Immature natural killer cell (primary cell): ENCODE measurements around the gene CPNE1. TPM values are rescaled to one million over a fixed set of nuclear protein-coding genes. Genes with fewer than 3 reads are reported as not detected.
"Not testable (repeated sequence)": the region's sequence is repeated elsewhere in the genome, so short reads cannot be mapped to it uniquely, and the experiment has no call there.

Experiments used
- DNase-seq, 3 donors: peaks; one replicate each; pipeline ENCODE4 v3.0.0; 2022; ENCODE audit warnings: mixed read lengths in 1 of 3
- H3K27ac Mint-ChIP-seq, 6 donors: one replicate each; pipeline ENCODE4 v1.8.0; 2020; ENCODE audit warnings: mixed read lengths in 6 of 6, mild to moderate bottlenecking in 5 of 6, inconsistent platforms in 4 of 6, moderate library complexity in 3 of 6
- H3K27me3 Mint-ChIP-seq, 3 donors: one replicate each; pipeline ENCODE4 v1.8.0; 2020 to 2021; ENCODE audit warnings: low read depth in 3 of 3, mild to moderate bottlenecking in 3 of 3, mixed read lengths in 3 of 3, moderate library complexity in 3 of 3, inconsistent platforms in 1 of 3
- H3K36me3 Mint-ChIP-seq, 3 donors: one replicate each; pipeline ENCODE4 v1.8.0; 2020; ENCODE audit warnings: mixed read lengths in 3 of 3, inconsistent platforms in 2 of 3, mild to moderate bottlenecking in 2 of 3
- H3K4me1 Mint-ChIP-seq, 2 donors: one replicate each; pipeline ENCODE4 v1.8.0; 2020; ENCODE audit warnings: inconsistent platforms in 2 of 2, mild to moderate bottlenecking in 2 of 2, mixed read lengths in 2 of 2, moderate library complexity in 1 of 2
- H3K4me3 Mint-ChIP-seq, 5 donors: one replicate each; pipeline ENCODE4 v1.8.0; 2020; ENCODE audit warnings: mild to moderate bottlenecking in 5 of 5, mixed read lengths in 5 of 5, inconsistent platforms in 3 of 5, moderate library complexity in 3 of 5
- H3K9me3 Mint-ChIP-seq, 6 donors: one replicate each; pipeline ENCODE4 v1.8.0; 2020; ENCODE audit warnings: mild to moderate bottlenecking in 6 of 6, mixed read lengths in 6 of 6, inconsistent platforms in 4 of 6, moderate library complexity in 3 of 6
- polyA plus RNA-seq, 3 donors: library from polyadenylated mRNA; unstranded; fragments of 300-500 nt; fragmentation: Illumina TruSeq; gene quantifications; one replicate each; pipeline ENCODE4 v1.2.3, GENCODE V29; 2021

The CPNE1 gene
- polyA plus RNA-seq, 3 donors from 2014 or later: 445 to 490 (median 454) TPM

- H3K36me3 Mint-ChIP-seq: peaks cover 17 to 36% (median 32%) of the 10 kb centered on the region in 3 donors
- H3K27ac Mint-ChIP-seq: peak overlapping the region; percentile 36 to 89 (median 78)
- peaks cover 30 to 64% of the 10 kb centered on the region in 2 donors for H3K4me1 Mint-ChIP-seq
- peaks cover 17 to 64% (median 54%) of the 10 kb centered on the region in 3 donors for H3K27me3 Mint-ChIP-seq
- DNase-seq: peak in 2 of 3 donors; percentile 9 to 14
- H3K4me3 Mint-ChIP-seq: peak overlapping the region in 1 of 5 donors; percentile 9
- H3K9me3 Mint-ChIP-seq: no peaks in the 10 kb centered on the region
These were observed 38.4 kb upstream of the CPNE1 start for GRCh38 chr20:35702824-35703695.

GRCh38 chr20:35702051-35702823 is 37.5 kb upstream of the CPNE1 start:
- Mint-ChIP-seq H3K36me3 (peaks cover 17 to 36% (median 32%) of the 10 kb centered on the region in 3 donors), H3K4me1 (peaks cover 38 to 66% of the 10 kb centered on the region in 2 donors), H3K27ac (peak overlapping the region; percentile 36 to 89 (median 74)), H3K9me3 (no peaks in the 10 kb centered on the region), H3K4me3 (peak overlapping the region in 4 of 5 donors; percentile 19 to 36 (median 26)), H3K27me3 (peaks cover 17 to 64% (median 52%) of the 10 kb centered on the region in 3 donors)
- peak in 2 of 3 donors; percentile 19 to 20 for DNase-seq

- peak in 1 of 3 donors; percentile 8 for DNase-seq
- peaks cover 15 to 58% (median 46%) of the 10 kb centered on the region in 3 donors for H3K27me3 Mint-ChIP-seq
- peaks cover 11 to 33% (median 32%) of the 10 kb centered on the region in 3 donors for H3K36me3 Mint-ChIP-seq
- peaks cover 37 to 73% of the 10 kb centered on the region in 2 donors for H3K4me1 Mint-ChIP-seq
- H3K4me3 Mint-ChIP-seq: peak overlapping the region; percentile 33 to 97 (median 89)
- peak overlapping the region; percentile 93 to 97 (median 95) for H3K27ac Mint-ChIP-seq
- no peaks in the 10 kb centered on the region for H3K9me3 Mint-ChIP-seq
These were observed 36.0 kb upstream of the CPNE1 start for GRCh38 chr20:35700625-35701148.

GRCh38 chr20:35699957-35700624 is 35.4 kb upstream of the CPNE1 start:
- peaks cover 37 to 72% of the 10 kb centered on the region in 2 donors for H3K4me1 Mint-ChIP-seq
- H3K27ac Mint-ChIP-seq: peak overlapping the region; percentile 93 to 97 (median 95)
- no peaks in the 10 kb centered on the region for H3K9me3 Mint-ChIP-seq
- H3K27me3 Mint-ChIP-seq: peaks cover 15 to 53% (median 45%) of the 10 kb centered on the region in 3 donors
- peak in 1 of 3 donors; percentile 2 for DNase-seq
- H3K36me3 Mint-ChIP-seq: peaks cover 11 to 36% (median 33%) of the 10 kb centered on the region in 3 donors
- H3K4me3 Mint-ChIP-seq: peak overlapping the region; percentile 89 to 97 (median 92)

GRCh38 chr20:35699127-35699956 is 34.6 kb upstream of the CPNE1 start, which contains the start of the genes NFS1 and ROMO1:
Gene NFS1 (minus strand): TSS chr20:35699352. CDS start chr20:35699288, 64 bp downstream.
Gene ROMO1 (plus strand): TSS chr20:35699405. CDS start chr20:35699633, 228 bp downstream.
- peak within 1 kb of the TSS; percentile 89 to 97 (median 92) for H3K4me3 Mint-ChIP-seq
- peak within 1 kb of the TSS; percentile 93 to 97 (median 95) for H3K27ac Mint-ChIP-seq
- peak; percentile 83 to 88 (median 84) for DNase-seq
- H3K36me3 Mint-ChIP-seq: peaks cover 9 to 31% (median 26%) of the 10 kb centered on the region in 3 donors
- peaks cover 37 to 64% of the 10 kb centered on the region in 2 donors for H3K4me1 Mint-ChIP-seq
- no peaks in the 10 kb centered on the region for H3K9me3 Mint-ChIP-seq
- peaks cover 15 to 53% (median 42%) of the 10 kb centered on the region in 3 donors for H3K27me3 Mint-ChIP-seq

- no peak for DNase-seq
- Mint-ChIP-seq H3K36me3 (peaks cover 1 to 22% (median 18%) of the 10 kb centered on the region in 3 donors), H3K4me3 (peak overlapping the region; percentile 89 to 97 (median 92)), H3K27me3 (peaks cover 15 to 45% (median 38%) of the 10 kb centered on the region in 3 donors), H3K4me1 (peaks cover 35 to 56% of the 10 kb centered on the region in 2 donors), H3K27ac (peak overlapping the region; percentile 92 to 97 (median 92)), H3K9me3 (no peaks in the 10 kb centered on the region)
These were observed 33.8 kb upstream of the CPNE1 start for GRCh38 chr20:35698298-35699126.

- H3K9me3 Mint-ChIP-seq: no peaks in the 10 kb centered on the region
- H3K27me3 Mint-ChIP-seq: peaks cover 14 to 40% (median 33%) of the 10 kb centered on the region in 3 donors
- H3K36me3 Mint-ChIP-seq: peaks cover 4 to 18% (median 11%) of the 10 kb centered on the region in 3 donors
- H3K4me3 Mint-ChIP-seq: peak overlapping the region; percentile 89 to 97 (median 92)
- peak overlapping the region; percentile 92 to 97 (median 92) for H3K27ac Mint-ChIP-seq
- no peak for DNase-seq
- H3K4me1 Mint-ChIP-seq: peaks cover 35 to 50% of the 10 kb centered on the region in 2 donors
These were observed 33.1 kb upstream of the CPNE1 start for GRCh38 chr20:35697696-35698297.

- H3K36me3 Mint-ChIP-seq: peaks cover 4 to 10% (median 4%) of the 10 kb centered on the region in 3 donors
- H3K27ac Mint-ChIP-seq: peak overlapping the region in 1 of 6 donors; percentile 28
- no peaks in the 10 kb centered on the region for H3K9me3 Mint-ChIP-seq
- no peak overlapping the region for H3K4me3 Mint-ChIP-seq
- peaks cover 5 to 25% (median 18%) of the 10 kb centered on the region in 3 donors for H3K27me3 Mint-ChIP-seq
- peaks cover 30 to 40% of the 10 kb centered on the region in 2 donors for H3K4me1 Mint-ChIP-seq
- DNase-seq: no peak
These were observed 31.3 kb upstream of the CPNE1 start for GRCh38 chr20:35695978-35696377.

- Mint-ChIP-seq H3K4me1 (peaks cover 24 to 33% of the 10 kb centered on the region in 2 donors), H3K9me3 (no peaks in the 10 kb centered on the region), H3K27ac (peak overlapping the region in 1 of 6 donors; percentile 4), H3K4me3 (no peak overlapping the region), H3K27me3 (peaks cover 5 to 18% (median 12%) of the 10 kb centered on the region in 3 donors), H3K36me3 (peaks cover 5 to 16% (median 10%) of the 10 kb centered on the region in 3 donors)
- DNase-seq: no peak
These were observed 30.6 kb upstream of the CPNE1 start for GRCh38 chr20:35695245-35695749.

- no peaks in the 10 kb centered on the region for H3K9me3 Mint-ChIP-seq
- no peak overlapping the region for H3K4me3 Mint-ChIP-seq
- no peak for DNase-seq
- no peaks in the 10 kb centered on the region for H3K4me1 Mint-ChIP-seq
- peaks cover 0 to 2% (median 0%) of the 10 kb centered on the region in 3 donors for H3K27me3 Mint-ChIP-seq
- H3K27ac Mint-ChIP-seq: no peak overlapping the region
- H3K36me3 Mint-ChIP-seq: peaks cover 15 to 34% (median 26%) of the 10 kb centered on the region in 3 donors
These were observed 25.6 kb upstream of the CPNE1 start for GRCh38 chr20:35690265-35690664.

- not testable (repeated sequence) for H3K4me3 Mint-ChIP-seq, DNase-seq, H3K9me3 Mint-ChIP-seq, H3K27ac Mint-ChIP-seq, H3K27me3 Mint-ChIP-seq, H3K4me1 Mint-ChIP-seq
- peaks cover 15 to 35% (median 22%) of the 10 kb centered on the region in 3 donors for H3K36me3 Mint-ChIP-seq
These were observed 22.2 kb upstream of the CPNE1 start for GRCh38 chr20:35686872-35687271.
